Stomach (tissue), 9 donors: ENCODE data around the gene DNM3. TPM values are rescaled to one million over a fixed set of nuclear protein-coding genes. Genes with fewer than 3 reads are reported as not detected.

Source experiments
- DNase-seq, 2 donors: peaks; one replicate each; pipeline versions ENCODE4 v3.0.0 to v3.0.0-alpha.2; 2013 to 2019
- H3K27ac ChIP-seq, 5 donors: fragments of 200-600 bp in 4 of 5; sonication (generic) in 4 of 5; one replicate each; pipeline ENCODE4 v1.5.1; 2013 to 2019; ENCODE audit warnings: mild to moderate bottlenecking in 1 of 5, moderate library complexity in 1 of 5
- H3K27me3 ChIP-seq, 3 donors: fragments of 200-600 bp; sonication (generic); one replicate each; pipeline ENCODE4 v1.5.1; 2017 to 2019; ENCODE audit warnings: mixed run types in 1 of 3
- H3K36me3 ChIP-seq, 4 donors: fragments of 200-600 bp; sonication (generic); 1 replicate in 3 of 4; 2 replicates in 1 of 4; pipeline ENCODE4 v1.5.1; 2016 to 2019
- H3K4me1 ChIP-seq, 4 donors: fragments of 200-600 bp; sonication (generic); one replicate each; pipeline ENCODE4 v1.5.1; 2016 to 2019
- H3K4me3 ChIP-seq, 4 donors: fragments of 200-600 bp; sonication (generic) in 3 of 4; one replicate each; pipeline ENCODE4 v1.5.1; 2016 to 2019; ENCODE audit warnings: mild to moderate bottlenecking in 1 of 4
- H3K9me3 ChIP-seq, 4 donors: fragments of 200-600 bp; sonication (generic); one replicate each; pipeline ENCODE4 v1.5.1; 2016 to 2019
- CTCF ChIP-seq, 7 experiments: fragments of 450-650 bp in 4 of 7; fragments of 200-600 bp in 3 of 7; sonication (generic) in 3 of 7; IDR thresholded peaks; one replicate each; pipeline ENCODE4 v1.5.1; 2016 to 2019; ENCODE audit warnings: antibody characterized with exemption in 7 of 7, control low read depth in 2 of 7, mild to moderate bottlenecking in 1 of 7
- EP300 ChIP-seq: sonication (generic); formaldehyde crosslinking; IDR thresholded peaks from one replicate; pipeline ENCODE4 v1.6.1; 2017; ENCODE audit warnings: antibody characterized with exemption
- POLR2A ChIP-seq, 4 donors: fragments of 450-650 bp; IDR thresholded peaks; one replicate each; pipeline ENCODE4 v1.6.1; 2016; ENCODE audit warnings: antibody characterized with exemption in 4 of 4, control low read depth in 2 of 4, mild to moderate bottlenecking in 1 of 4, moderate library complexity in 1 of 4
- POLR2AphosphoS5 ChIP-seq, 3 donors: sonication (generic); formaldehyde crosslinking; IDR thresholded peaks; one replicate each; pipeline ENCODE4 v1.6.1; 2016; ENCODE audit warnings: antibody characterized with exemption in 3 of 3
- WGBS, 5 donors: extraction: QIAGEN DNeasy Blood & Tissue Kit in 3 of 5; methylation state at CpG; one replicate each; pipeline versions ENCODE4 v1.1.5 to v1.1.7; 2013 to 2018; 5-methylcytosine and 5-hydroxymethylcytosine counted together
- intact Hi-C: fragments of 100-400 bp; cut with DNase I; formaldehyde crosslinking; loops from one replicate; pipeline ENCODE4 v1.15.1; 2023; ENCODE audit warnings: low total_unique reads
- polyA plus RNA-seq, 3 donors: library from polyadenylated mRNA; stranded (reverse); fragments of 200-250 nt; gene quantifications; one replicate each; pipeline ENCODE4 v1.2.3, GENCODE V29; 2013
- total RNA-seq, 5 donors: library from RNA; depleted of rRNA; stranded (reverse); fragments of >200 nt; gene quantifications; one replicate each; pipeline versions ENCODE4 v1.1.0 to v1.2.3, GENCODE V29; 2014 to 2016
- donor health status: healthy with polysubstance abuse.
- donor health status: Bipolar disorder and iron deficiency.
- donor health status: healthy.

DNM3 gene
- total and polyA plus RNA-seq, 8 donors: 0.58 to 13.8 (median 2.2) TPM

- TF ChIP-seq POLR2A (IDR thresholded peaks at IDR 0.05) (no peak), POLR2AphosphoS5 (IDR thresholded peaks at IDR 0.05) (no peak), CTCF (IDR thresholded peaks at IDR 0.05) (no peak), EP300 (no peak)
- Histone ChIP-seq H3K27me3 (no peaks in the 10 kb centered on the region), H3K9me3 (no peaks in the 10 kb centered on the region), H3K4me1 (no peaks in the 10 kb centered on the region), H3K27ac (no peak overlapping the region), H3K36me3 (no peaks in the 10 kb centered on the region), H3K4me3 (no peak overlapping the region)
- no peak for DNase-seq
- 80 to 93% (median 84%) methylated on average over 2 of the region's 2 CpGs for WGBS, 5 donors
- intact Hi-C loops: no loop called here
Observed at GRCh38 chr1:171999756-172000155, 158.5 kb downstream of the DNM3 start.

GRCh38 chr1:172001288-172001687 lies 160.0 kb downstream of the DNM3 start:
- TF ChIP-seq POLR2AphosphoS5 (IDR thresholded peaks at IDR 0.05) (no peak), POLR2A (IDR thresholded peaks at IDR 0.05) (no peak), EP300 (no peak), CTCF (IDR thresholded peaks at IDR 0.05) (no peak)
- DNase-seq: no peak
- H3K36me3 ChIP-seq: no peaks in the 10 kb centered on the region
- 82 to 84% (median 83%) methylated on average over 3 of the region's 3 CpGs for WGBS, 5 donors
- H3K27me3 ChIP-seq: no peaks in the 10 kb centered on the region
- no peaks in the 10 kb centered on the region for H3K4me1 ChIP-seq
- H3K9me3 ChIP-seq: no peaks in the 10 kb centered on the region
- no peak overlapping the region for H3K27ac ChIP-seq
- H3K4me3 ChIP-seq: no peak overlapping the region
- intact Hi-C loops: no loop called here

GRCh38 chr1:172002725-172003345 lies 161.5 kb downstream of the DNM3 start:
- H3K4me1 ChIP-seq: no peaks in the 10 kb centered on the region
- no peaks in the 10 kb centered on the region for H3K36me3 ChIP-seq
- no peaks in the 10 kb centered on the region for H3K9me3 ChIP-seq
- no peak overlapping the region for H3K27ac ChIP-seq
- H3K4me3 ChIP-seq: no peak overlapping the region
- intact Hi-C loops: no loop called here
- no peaks in the 10 kb centered on the region for H3K27me3 ChIP-seq
- DNase-seq: peak in 1 of 2 donors; percentile 85
- TF ChIP-seq CTCF (IDR thresholded peaks at IDR 0.05) (peak in 4 of 7 experiments; percentile 28 to 53 (median 42)), POLR2A (IDR thresholded peaks at IDR 0.05) (no peak)
- 1 to 13% (median 8%) methylated on average over 3 of the region's 3 CpGs for WGBS, 5 donors

- no peaks in the 10 kb centered on the region for H3K36me3 ChIP-seq
- no peaks in the 10 kb centered on the region for H3K9me3 ChIP-seq
- no peaks in the 10 kb centered on the region for H3K27me3 ChIP-seq
- no peaks in the 10 kb centered on the region for H3K4me1 ChIP-seq
- H3K4me3 ChIP-seq: no peak overlapping the region
- DNase-seq: no peak
- WGBS, 5 donors: 91 to 94% (median 92%) methylated on average over 3 of the region's 3 CpGs
- no peak for TF ChIP-seq POLR2A (IDR thresholded peaks at IDR 0.05)
- no peak for TF ChIP-seq CTCF (IDR thresholded peaks at IDR 0.05)
- TF ChIP-seq EP300: no peak
- no peak for TF ChIP-seq POLR2AphosphoS5 (IDR thresholded peaks at IDR 0.05)
- no peak overlapping the region for H3K27ac ChIP-seq
- intact Hi-C loops: no loop called here
Observed at GRCh38 chr1:172003766-172004530, 162.7 kb downstream of the DNM3 start.
